Skin epidermis (tissue), 12 donors: ENCODE results near the gene PPP1R15B.
A peak's percentile ranks its signal among the peaks of the same experiment; 100 is the strongest.

Experiments used
- H3K27ac ChIP-seq, 21 experiments: fragments of 200-600 bp; sonication (generic) in 11 of 21; one replicate each; pipeline ENCODE4 v1.5.0; 2020; ENCODE audit warnings: mild to moderate bottlenecking in 3 of 21, inconsistent platforms in 2 of 21, moderate library complexity in 2 of 21
- H3K4me3 ChIP-seq, 7 experiments: fragments of 200-600 bp; sonication (generic) in 2 of 7; one replicate each; pipeline ENCODE4 v1.5.0; 2020; ENCODE audit warnings: inconsistent platforms in 2 of 7, mild to moderate bottlenecking in 2 of 7, moderate library complexity in 1 of 7

PPP1R15B gene

GRCh38 chr1:204411451-204412204 is at the start of gene PPP1R15B:
Gene PPP1R15B, minus strand, starts transcription at chr1:204411817. Its CDS starts 406 bp downstream, at chr1:204411411.
- H3K4me3 ChIP-seq = peak within 1 kb of the TSS; percentile 68 to 91 (median 80)
- H3K27ac ChIP-seq = peak within 1 kb of the TSS; percentile 79 to 100 (median 99)

DNA sequence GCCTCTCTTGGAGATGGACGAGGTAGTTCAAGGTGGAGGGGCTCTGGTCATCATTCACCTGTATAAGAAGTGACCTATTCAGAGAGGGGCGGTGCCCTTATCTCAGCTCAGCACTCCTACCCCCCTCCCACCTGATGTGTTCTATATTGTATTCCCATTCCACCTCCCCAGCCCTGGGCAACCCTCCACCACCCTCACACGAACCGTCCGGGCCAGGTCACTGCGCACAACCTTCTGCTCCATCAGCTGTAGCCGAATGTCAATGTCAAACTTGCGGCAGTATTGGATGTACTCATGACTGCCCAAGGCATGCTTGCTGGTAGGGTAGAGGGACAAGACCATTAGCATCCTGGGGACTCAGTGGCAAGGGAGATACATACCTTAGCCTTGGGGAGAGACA is 48.7 kb upstream of the PPP1R15B start:
- H3K27ac ChIP-seq = peak overlapping the region in 11 of 21 experiments; percentile 1 to 87 (median 70)
- H3K4me3 ChIP-seq = no peak overlapping the region

DNA sequence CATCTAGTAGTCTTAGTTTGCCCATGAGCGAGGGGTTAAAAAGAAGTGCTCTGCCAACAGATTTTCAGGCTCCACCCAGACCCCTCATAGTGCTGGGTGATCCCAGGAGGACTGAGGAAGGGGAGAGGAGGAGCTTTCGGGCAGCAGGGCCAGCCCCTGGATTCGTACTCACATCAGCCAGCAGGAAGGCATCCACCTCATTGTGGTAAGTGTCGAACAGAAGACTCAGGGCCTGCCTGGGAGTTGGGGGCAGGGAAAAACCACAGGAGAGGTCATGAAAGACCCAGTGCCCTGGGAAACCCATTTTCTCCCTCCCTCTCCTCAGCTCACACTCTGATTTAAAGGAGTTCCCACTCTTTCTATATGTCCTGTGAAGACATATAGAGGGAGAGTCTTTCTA is 48.1 kb upstream of the PPP1R15B start:
- Histone ChIP-seq H3K4me3 (no peak overlapping the region), H3K27ac (no peak overlapping the region)

- H3K4me3 ChIP-seq = no peak overlapping the region
- peak overlapping the region in 1 of 21 experiments; percentile 30 for H3K27ac ChIP-seq
Observed at GRCh38 chr1:204457666-204458065, 46.0 kb upstream of the PPP1R15B start.

- H3K4me3 ChIP-seq = no peak overlapping the region
- peak overlapping the region in 2 of 21 experiments; percentile 30 for H3K27ac ChIP-seq
Observed at GRCh38 chr1:204456826-204457442, 45.3 kb upstream of the PPP1R15B start.

DNA sequence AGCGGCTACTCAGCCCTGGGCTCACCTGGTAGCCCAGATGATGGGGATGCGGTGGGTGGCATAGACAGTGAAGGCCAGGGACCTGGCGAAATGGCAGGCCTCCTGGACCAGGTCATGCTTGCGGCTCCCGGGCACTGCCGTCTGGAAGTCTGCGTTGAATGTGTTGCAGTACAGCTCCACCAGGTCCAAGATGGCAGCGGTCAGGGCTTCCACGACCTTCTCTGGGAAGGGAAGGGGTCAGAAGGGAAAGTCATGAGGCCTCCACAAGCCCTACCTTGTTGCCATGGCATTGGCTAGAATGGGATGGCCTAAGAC is 44.2 kb upstream of the PPP1R15B start:
- H3K4me3 ChIP-seq = no peak overlapping the region
- H3K27ac ChIP-seq = no peak overlapping the region

DNA sequence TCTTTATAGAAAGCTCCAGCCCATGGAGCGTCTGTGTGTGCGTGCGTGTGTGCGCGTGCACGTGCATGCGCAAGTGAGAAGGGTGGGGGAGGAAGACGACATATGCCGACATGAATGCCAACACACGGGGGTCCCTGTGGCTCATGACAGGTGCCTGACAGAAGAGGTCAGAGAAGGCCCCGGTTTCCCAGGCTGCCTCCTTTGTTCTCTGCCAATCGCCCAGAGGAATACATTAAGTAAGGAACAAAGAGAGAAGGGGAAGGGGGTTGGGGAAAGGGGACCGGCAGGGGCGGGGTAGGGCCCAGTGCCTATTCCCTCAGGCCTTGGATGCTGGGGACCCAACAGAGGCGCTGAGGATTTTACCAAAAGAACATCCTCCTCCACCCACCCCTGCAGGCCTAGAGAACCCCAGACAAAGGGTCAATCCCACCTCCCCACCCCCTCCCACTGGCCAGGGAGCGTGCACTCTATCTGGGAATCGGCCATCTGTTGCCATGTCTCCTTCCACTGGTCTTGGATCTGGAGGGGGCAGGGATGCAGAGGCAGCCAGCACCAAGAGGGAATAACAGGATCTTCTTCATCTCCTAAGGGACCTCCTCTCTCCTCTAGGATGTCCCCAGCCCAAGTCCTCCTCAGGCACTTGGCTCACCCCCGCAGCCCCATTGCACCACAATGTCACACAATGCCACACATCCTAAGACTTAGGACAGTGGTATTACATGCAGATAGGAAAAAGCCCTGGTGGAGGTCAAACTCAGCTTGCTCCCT is 43.6 kb upstream of the PPP1R15B start:
- Histone ChIP-seq H3K27ac (no peak overlapping the region), H3K4me3 (no peak overlapping the region)

DNA sequence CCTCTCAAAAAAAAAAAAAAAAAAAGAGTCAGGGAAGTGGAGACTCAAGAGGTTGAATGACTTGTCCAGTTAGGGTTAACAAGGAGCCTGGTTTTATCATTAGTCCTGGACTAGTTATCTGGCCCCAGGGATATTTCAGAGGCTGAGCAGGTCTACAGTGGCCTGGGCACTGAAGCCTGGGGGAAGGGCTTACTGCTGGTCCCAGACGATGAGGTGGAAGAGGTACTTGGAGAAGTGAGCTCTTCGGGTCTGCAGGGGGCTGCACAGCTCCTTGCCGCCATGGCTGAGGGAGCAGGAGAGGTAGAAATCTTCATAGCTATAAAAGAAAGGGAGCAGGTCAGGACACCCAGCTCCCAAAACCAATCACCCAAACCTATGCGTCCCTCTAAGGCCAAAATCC is 42.9 kb upstream of the PPP1R15B start:
- Histone ChIP-seq H3K27ac (no peak overlapping the region), H3K4me3 (no peak overlapping the region)

DNA sequence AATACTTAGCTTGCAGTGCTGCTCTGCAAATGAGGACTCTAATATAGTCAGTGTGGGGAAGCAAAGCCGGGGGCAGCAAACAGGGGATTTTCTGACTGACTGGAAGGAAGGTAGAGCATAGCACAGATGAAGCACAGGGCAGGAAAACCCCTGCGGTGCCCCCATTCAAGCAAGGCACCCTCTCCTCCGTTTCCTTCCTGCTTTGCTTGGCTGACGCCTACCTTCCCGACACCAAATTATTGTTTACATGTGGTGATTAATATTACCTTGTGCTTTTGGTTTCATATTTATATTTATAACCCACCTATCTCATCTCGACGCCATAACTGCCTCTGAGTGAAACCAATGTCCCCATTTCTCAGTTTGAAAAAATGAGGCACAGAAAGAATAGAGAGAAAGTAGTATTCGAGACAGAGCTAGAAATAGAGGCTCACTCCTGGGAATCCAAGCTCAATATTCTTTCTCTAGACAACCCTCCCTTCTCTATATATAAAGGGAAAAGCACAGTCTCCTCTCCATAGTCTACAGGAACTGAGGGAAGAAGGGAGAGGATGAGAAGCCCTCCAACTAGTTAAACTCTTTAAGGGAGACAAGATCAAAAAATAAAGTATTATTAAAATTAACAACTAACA is 41.6 kb upstream of the PPP1R15B start:
- no peak overlapping the region for H3K4me3 ChIP-seq
- H3K27ac ChIP-seq = peak overlapping the region in 7 of 21 experiments; percentile 9 to 71 (median 52)

DNA sequence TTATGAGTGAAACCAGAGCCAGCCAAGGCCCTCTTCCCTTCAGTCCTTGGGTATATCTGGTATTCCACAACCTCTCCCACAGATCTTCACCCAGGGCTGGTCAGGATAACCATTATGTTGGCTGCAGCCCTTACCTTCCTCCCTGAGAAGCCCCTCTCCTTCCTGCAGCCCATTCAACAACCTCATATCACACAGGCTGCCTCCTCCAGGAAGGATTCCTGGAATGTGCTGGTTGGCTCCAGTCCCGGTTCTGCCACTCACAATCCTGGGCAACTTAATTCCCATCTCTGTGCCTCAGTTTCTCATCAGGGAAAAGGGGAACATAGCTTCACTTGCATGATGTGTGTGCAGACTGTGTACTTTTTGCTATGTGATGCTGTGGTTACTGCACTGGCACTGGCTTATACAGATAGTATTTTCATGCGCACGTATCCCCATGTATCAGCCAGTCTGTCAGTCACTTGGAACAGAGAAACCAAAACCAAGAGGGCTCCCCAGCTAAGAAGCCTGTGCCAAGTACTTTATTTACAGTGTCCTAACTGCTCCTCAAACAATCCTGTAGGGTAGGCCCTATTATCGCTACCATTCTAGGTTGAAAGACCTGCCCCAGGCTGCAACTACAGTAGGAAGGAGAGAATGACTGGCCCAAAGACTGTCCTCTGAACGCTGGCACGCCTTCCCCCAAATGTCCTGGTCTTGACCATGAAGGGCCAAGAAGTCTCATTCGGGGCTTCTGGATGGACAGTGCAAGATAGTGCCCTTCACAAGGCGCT is 39.9 kb upstream of the PPP1R15B start:
- Histone ChIP-seq H3K4me3 (no peak overlapping the region), H3K27ac (peak overlapping the region in 11 of 21 experiments; percentile 4 to 75 (median 49))

DNA sequence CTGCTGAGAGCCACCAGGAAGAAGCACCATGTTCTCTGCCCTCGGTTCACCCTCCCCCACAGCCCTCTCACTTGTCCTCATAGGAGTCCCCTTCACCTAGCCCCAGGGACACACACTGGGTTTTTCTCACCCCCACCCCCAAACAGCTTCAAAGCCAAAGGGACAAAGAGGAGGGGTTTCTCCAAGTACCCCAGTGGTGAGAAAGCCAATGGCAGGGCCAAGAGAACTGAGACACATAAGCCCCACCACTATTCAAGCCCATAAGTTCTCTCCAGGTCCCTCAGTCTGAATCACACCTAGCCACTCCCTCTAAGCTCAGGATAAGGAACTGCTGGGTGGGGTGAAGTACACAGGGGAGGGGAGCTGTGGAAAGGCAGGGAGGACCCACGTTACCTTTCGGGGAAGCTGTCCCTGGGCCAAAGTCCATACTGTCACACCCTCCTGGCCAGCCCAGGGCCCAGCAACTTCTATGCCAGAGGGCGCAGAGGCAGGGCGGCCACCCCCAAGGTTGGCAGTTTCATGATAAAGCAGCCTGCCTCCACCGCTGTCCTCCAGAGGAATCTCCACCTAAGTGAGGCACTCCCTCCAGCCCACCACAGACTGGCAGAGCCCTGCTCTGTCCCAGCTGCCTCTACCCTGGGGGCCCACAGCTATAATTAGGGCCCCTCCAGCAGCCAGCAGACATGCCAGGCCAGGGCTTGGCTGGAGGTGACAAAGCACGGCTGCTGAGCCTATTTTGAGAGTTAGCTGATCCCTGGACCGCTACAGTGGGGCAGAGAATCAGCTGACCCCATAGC is 39.0 kb upstream of the PPP1R15B start:
- no peak overlapping the region for H3K4me3 ChIP-seq
- peak overlapping the region in 13 of 21 experiments; percentile 4 to 75 (median 49) for H3K27ac ChIP-seq

DNA sequence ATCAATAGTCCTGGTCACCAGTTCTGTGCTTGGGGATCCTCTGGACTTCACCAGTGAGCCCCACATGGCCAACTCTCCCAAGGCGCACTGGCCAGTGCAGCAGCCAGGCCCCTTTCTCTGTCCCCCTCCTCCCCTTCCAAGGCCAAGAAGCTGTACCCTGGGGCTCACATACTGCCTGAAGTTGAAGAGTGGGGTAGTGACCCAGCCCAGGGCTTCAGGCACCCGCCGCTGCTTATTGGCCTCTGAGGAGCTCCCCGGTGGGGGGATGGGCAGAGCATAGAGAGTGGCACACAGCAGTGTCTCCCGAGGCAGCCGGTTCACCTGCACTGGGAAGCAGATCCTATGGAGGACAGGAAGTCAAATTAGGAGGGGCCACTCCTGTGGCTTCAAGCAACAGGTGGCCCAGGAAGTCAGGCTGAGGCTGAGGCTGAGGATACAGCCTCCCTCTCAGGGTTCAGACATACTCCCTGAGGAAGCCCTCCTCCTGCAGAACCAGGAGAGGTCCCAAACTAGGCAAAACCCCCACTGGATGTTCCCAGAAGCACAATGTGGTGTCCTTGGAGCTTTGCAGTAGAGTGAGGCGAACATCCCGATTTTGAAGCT is 38.2 kb upstream of the PPP1R15B start:
- peak overlapping the region in 6 of 21 experiments; percentile 3 to 75 (median 26) for H3K27ac ChIP-seq
- H3K4me3 ChIP-seq = no peak overlapping the region

- no peak overlapping the region for H3K4me3 ChIP-seq
Observed at GRCh38 chr1:204448991-204449677, 37.5 kb upstream of the PPP1R15B start.

DNA sequence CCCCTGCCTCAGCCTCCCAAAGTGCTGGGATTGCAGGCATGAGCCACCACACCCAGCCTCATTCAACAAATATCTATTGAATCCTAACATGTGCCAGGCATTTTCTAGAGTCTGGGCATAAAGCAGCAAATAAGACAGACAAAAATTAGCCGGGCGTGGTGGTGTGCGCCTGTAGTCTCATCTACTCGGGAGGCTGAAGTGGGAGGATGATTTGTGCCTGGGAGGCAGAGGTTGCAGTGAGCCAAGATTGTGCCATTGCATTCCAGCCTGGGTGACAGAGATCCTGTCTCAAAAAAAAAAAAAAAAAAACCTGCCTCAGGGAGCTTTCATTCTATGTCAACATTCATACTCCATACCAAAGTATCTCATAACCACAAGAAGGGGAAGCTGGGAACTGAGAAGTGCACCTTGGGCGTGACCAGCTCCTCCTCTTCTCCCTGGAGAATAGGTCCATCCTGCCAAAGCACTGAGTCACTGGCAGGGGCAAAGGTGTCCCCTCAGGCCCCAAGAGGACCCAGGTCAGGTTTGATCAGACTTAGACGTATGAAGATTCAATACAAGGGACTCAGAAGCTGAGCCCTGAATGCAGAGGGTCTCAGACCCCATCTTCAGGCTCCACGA is 36.8 kb upstream of the PPP1R15B start:
- H3K4me3 ChIP-seq = no peak overlapping the region
- H3K27ac ChIP-seq = peak overlapping the region in 6 of 21 experiments; percentile 3 to 75 (median 38)

More at GRCh38 chr1:204448991-204449677, 37.5 kb upstream of the PPP1R15B start:
- peak overlapping the region in 8 of 21 experiments; percentile 3 to 75 (median 31) for H3K27ac ChIP-seq

DNA sequence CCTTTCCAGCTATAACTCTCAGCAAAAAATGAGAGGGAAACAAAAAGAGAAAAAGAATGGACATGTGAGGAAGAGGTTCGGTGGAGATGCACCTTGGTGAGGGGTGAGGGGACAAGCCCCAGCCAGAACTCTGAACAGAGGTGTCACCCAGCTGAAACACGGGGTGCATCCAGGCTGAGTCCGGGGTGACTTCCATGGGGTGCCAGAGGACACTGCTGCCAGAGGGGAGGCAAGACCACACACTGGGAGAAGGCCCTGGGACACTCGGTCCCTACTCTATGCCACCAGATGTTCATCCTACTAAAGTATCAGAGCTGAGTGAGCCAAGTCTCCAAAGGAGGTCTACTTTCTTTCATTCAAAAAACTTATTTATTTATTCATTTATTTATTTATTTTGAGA is 36.1 kb upstream of the PPP1R15B start:
- no peak overlapping the region for H3K4me3 ChIP-seq
- H3K27ac ChIP-seq = peak overlapping the region in 2 of 21 experiments; percentile 9 to 24

DNA sequence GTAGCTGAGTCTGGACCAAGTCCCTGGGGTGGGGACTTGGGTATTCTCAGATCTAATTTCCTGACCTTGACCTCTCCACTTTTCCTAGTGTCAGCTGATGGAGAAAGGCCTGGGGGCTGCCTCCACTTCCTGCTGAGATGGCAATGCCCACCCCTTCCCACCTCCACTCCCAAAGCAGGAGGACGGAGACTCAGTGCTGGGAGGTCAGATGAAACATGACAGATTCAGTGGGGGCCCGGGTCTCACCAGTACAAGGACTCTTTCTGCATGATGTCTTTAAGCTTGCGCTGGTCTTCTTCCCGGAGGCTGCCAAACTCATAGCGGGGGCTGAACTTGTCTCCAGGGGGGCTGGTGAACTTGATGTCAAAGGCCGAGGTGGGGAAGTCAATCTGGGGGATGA is 35.6 kb upstream of the PPP1R15B start:
- Histone ChIP-seq H3K4me3 (no peak overlapping the region), H3K27ac (peak overlapping the region in 3 of 21 experiments; percentile 6 to 26 (median 9))
